SK-N-DZ (cell line): ENCODE data around the gene TCEANC.

Experiments
- DNase-seq: peaks from one replicate; pipeline ENCODE4 v3.0.0-alpha.2; 2015; ENCODE audit warnings: low spot score

TCEANC gene

DNA sequence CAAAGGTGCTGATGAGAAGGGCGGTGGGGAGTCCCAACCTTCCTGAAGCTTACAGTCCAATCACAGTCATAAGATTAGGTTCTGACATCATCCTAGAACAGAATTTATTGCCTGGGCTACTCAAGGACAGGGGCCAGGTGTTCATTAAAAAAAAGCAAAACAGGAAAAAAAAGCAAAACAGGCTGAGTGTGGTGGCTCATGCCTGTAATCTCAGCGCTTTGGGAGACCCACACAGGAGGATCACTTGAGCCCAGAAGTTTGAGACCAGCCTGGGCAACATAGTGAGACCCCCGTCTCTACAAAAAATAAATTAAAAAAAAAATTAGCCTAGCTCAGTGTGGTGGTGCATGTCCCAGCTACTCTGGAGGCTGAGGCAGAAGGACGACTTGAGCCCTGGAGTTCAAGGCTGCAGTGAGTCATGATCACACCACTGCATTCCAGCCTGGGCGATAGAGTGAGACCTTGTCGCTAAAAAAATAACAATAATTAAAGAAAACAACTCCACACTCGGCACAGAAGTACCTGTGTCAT, 39.0 kb downstream of the TCEANC start:
- no peak for DNase-seq

DNA sequence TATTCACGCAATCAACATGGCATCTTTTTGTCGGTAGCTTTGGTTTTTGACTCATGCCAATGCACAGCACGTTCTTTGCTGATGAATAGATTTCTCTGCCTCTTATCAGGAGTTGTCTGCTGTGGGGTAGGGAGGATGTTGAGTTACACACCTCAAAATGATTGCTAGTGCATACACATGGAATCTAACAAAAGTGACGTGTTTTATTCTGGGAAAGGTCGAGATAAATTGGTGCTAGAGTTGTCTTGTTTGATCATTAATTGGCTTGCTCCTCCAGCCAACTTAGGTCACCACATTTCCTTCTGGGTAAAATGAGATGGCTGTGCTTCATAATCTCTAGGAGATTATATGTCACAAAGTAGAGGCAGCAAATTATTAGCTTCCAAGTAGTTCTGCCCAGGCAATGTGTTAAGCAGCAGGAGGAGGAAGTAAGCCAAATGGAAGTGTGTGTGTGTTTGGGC, 39.9 kb downstream of the TCEANC start:
- DNase-seq = no peak

DNA sequence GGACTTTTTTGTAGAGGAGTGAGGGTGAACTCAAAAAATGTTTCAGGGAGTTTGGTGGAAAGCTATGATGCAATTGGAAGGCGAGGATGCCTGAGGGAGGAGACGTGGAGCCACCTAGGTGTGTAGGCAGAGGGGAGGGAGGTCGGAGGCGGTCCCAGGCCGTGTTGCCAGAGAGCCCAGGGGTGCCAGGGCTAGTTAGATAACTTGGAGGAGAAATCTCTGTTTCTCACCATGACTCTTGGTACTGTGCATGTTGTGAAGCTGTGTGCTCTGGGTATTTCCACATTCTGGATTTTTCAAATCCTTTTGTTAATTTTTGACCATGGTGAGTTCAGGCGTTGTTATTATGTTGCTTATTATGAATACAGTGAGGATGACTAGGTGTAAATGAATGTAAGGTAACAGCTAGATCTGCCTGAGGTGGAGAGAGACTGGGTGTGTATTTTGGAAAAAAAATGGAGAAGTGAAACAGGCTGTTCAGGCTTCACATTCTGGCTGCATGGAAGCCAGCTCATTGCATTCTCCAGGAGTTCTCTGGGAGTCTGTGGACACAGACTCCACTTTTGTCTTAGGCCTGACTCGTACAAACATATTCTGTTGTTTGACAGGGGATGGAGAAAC, 40.5 kb downstream of the TCEANC start:
- no peak for DNase-seq

DNA sequence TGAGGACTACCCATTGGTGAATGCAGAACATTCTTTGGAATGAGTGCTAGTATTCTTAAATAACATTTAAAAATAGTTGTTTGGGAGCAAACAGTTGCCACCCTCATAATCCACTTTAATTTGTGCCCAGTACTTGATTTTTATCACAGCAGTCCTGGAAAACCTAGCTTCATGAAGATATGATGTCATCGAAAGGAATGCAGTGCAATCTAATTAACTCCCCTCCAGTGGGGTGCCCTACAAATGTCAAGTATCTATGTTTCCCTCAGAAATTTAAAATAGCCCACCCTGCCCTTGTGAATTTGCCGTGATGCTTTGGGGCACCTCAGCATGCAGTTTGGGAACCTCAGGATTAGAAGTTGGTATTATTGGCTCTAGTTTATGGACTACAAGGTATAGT, 41.4 kb downstream of the TCEANC start:
- no peak for DNase-seq

DNA sequence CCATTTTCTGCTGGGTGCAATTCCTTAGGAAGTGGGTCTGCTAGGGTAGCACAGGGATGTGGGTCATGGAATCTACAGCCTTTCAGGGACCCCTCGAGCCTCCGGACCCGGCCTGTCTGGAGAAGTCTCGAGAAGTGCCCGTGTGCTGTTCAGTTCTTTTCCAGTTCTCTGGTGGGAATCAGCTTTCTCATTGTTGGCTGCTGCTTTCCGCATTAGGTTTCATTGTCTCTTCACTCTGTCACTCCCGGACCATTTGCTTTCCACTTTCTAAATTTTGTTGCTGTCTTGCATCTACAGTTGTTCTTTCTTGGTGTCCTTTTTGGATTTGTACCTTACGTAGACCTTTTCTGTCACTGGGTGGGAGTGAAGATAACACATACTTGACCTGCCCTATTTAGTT, 42.0 kb downstream of the TCEANC start:
- DNase-seq = no peak

DNA sequence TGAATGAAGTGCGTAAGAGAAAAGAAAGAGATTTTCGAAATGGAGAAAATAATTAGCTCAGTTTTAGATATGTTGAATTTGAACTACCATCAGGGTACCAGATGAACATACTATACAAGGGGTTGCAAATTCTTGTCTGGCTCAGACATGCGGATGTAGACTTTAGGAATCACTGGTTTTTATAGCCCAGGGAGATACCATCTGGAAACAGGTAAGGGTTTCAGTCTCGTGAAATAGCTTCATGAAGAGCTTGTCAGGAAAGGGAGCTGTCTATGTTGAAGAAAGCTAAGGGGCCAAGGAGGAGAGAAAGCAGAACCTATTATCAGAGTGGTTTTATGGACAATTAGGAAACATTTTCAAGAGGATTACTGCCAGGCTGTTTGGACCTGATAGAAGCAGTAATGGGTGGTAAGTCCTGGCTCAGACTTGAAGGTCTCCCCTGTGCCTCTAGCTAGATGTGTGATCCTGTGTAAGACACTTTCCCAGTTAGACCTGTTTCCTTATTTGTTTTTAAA, 42.7 kb downstream of the TCEANC start:
- no peak for DNase-seq

DNA sequence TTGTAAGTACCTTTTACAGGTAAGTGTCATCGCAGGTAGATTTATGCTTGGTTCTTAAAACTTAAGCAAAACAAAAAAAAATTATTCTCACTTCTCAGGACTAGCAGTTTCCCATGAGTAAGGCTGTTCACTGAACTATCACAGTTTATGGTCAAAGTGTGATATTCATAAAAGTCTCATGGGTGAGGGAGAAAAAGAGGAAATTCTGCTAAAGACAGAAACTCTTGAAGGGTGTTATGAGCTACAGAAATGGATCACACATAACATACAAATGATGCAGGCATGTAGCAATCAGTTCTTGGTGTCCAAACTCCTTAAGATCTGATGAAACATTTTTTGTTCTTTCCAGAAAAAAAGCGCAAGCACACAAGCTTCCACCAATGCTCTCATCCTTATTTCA, 44.5 kb downstream of the TCEANC start:
- no peak for DNase-seq

DNA sequence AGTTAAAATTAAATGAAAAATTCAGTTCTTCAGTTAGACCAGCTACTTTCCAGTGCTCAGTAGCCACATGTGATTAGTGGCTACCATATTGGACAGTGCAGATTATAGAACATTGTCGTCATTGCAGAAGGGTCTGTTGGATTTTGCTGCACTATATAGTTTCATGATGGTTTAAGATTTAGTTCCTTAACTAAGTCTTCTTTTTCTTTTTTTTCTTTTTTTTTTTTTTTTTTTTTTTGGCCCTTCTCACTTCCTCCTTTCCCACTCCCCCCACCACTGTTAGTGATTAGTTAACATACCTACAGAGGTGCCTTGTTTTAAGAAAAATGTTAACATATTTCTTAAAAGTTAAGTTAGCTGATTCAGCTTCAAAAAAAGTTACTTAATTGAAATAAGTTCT, 45.0 kb downstream of the TCEANC start:
- DNase-seq = no peak

DNA sequence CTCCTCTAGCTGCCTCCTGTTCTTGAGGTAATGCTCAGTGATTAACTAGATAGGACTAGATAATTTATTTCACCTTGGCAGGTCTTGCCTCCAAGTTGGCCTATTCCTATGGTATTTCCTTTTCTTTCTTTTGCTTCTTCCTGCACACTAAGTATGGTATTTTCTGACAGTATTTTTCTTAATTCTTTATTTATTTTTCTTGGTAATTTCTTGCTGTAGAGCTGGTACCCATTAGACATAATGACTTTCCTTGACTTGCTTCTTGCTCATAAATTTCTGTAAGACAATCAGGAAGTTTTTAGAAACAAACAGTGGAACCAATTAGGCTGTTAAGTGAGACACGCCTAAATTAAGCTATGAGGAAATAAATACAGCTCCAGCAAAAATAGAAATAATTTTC, 45.5 kb downstream of the TCEANC start:
- DNase-seq = no peak

DNA sequence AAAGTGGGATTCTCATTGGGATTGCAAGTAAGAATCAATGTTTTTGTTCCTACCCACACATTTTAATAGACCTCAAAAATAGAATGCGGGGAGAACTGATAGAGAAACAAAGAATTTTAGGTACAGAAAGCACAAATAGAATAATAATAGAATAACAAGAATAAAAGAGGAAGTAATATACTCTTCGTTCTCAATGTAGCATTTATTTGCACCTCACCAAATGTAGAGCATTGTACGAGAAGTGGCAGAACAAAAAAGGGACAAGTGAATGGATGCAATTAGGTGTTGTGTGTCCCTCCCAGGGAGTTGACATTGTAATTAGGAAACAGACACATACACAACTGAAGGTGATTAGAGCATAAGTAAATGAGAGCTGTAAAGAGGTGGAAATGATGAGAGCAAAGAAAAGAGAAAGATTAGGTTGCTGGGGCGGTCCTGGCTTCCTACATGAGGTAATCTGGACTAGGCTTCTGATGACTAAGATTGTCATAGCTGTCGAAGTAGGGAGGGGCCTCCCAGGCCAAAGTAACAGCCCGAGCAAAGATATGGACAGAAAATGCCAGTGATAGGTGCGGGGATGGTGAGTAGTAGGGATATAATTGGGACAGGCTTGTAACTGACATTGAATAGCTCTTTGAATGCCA, 46.4 kb downstream of the TCEANC start:
- DNase-seq = no peak

DNA sequence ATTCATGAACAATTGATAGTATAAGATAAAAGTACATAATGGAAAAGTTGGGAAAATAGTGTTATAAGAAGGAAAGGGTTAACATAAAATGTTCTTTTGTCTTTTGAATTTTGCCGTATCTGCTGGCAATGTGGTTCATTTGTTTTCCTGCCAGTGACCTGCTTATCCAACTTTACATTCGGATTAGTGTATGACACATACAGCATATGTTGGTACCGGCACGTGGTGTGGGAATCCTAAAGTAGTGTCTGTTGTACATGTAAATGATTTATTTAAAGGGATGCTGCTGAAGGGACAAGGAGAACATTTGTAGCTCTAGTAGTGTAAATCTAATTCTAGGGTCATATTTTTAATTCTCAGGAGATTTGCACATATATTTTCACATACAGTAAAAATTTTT, 47.4 kb downstream of the TCEANC start:
- no peak for DNase-seq

DNA sequence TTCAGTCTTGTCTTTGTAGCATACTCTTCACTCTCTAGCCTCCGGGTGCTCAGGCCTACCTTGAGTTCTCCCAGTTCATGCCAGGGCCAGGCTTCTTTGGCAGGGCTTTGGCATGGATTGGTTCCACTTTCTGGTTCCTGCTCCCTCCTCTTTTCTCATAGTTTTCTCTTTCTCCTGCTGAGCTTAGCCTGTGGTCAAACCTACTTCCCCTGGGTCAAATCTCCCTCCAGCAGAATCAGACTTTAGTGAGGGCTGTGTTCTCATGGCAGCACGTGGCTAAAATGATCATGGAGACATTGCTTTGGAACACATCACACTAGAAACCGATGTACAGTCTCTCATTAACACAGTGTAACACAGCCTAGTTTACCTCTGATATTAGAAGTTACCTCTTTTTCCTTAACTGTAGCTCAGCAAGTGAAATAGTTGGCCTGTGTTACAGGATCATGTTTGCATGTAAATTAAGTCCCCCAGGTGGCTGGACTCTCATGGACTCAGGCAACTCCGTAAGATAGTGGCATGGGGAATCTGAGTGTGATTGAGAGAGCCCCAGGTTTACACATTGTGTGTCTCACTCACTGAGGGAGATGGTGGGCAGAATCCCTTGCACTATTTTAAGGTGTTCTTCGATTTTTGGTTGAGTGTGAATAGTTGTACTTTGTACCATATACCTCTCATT, 49.3 kb downstream of the TCEANC start:
- DNase-seq = no peak

DNA sequence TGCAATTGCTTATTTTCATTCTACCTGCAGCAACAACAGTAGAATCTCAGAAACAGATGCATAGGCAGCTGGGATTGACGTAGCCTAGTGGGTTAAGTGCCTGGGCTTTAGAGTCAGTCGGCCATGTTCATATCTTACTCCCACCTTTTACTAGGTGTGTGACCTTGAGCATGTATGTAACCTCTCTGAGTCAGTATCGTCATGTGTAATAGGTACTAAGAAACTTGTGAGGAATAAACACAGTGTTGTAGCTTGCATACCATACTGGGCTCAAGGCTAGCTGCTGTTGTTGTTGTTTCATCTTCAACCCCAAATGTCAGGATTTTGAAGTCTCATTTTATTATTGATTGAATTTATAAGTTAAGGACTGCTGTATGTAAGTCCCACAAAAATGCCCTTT, 50.2 kb downstream of the TCEANC start:
- no peak for DNase-seq

DNA sequence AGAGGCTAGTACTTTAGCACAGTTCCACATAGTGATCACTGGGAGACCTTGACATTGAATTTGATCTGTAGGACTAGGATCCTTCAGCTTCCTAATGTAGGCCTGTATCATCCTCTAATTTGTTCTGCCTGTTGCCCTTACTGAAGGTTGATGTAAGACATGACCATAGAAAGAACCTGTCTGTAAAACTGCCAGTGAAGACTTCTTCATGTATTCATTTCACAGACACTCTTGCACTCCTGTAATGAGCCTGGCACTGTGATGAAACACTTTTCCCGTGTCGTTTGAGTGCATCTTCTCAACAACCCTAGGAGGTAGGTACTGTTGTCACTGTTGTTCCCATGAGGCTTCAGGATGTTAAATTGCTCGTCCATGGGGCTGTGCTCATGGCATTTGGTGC, 50.6 kb downstream of the TCEANC start:
- DNase-seq = no peak

DNA sequence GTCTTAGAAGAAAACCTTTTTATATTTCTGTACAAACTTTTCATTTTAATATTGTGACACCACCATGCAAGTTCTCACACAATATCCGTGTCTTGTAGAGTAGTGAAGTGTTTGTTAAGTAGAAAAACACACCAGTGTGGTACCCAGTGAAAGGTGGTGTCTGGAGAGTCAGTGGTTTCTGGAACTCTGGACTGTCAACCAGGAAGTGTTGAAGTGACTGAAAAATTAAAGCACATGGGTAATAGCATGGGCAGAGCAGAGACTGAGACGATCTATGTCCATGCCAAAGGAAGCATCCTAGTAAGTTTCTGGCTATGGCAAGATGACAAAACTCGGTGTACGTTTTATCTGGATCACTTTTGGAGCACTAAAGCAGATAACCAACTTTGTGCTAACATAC, 58.2 kb downstream of the TCEANC start:
- no peak for DNase-seq
